Colon (tissue), 2 donors: Measurements from ENCODE around the gene UQCC5.

ENCODE experiments used
- FAIRE-seq: peaks from 2 replicates; lab custom pipeline; 2012; peaks lifted over from hg19 to GRCh38; lab: Jason Lieb, UNC
- donor health status: control.
- donor health status: control.

Gene UQCC5

GRCh38 chr3:52534281-52535183 is 1.9 kb upstream of the UQCC5 start:
- FAIRE-seq = no peak

GRCh38 chr3:52535411-52536111 is 844 bp upstream of the UQCC5 start:
- FAIRE-seq = no peak

GRCh38 chr3:52536112-52536368 is 365 bp upstream of the UQCC5 start:
- no peak for FAIRE-seq

GRCh38 chr3:52537165-52537620 is 788 bp downstream of the UQCC5 start:
- FAIRE-seq = no peak

- FAIRE-seq = no peak
Measured at GRCh38 chr3:52537726-52538421, 1.5 kb downstream of the UQCC5 start.

- no peak for FAIRE-seq
Measured at GRCh38 chr3:52539010-52539653, 2.7 kb downstream of the UQCC5 start.

GRCh38 chr3:52541050-52541449 is 4.6 kb downstream of the UQCC5 start:
- no peak for FAIRE-seq

GRCh38 chr3:52544937-52545336 is 8.5 kb downstream of the UQCC5 start:
- no peak for FAIRE-seq

- peak; percentile 18 for FAIRE-seq
Measured at GRCh38 chr3:52546111-52546901, 9.9 kb downstream of the UQCC5 start.

GRCh38 chr3:52547143-52547542 is 10.7 kb downstream of the UQCC5 start:
- no peak for FAIRE-seq

- FAIRE-seq = no peak
Measured at GRCh38 chr3:52551118-52551517, 14.7 kb downstream of the UQCC5 start.

- no peak for FAIRE-seq
Measured at GRCh38 chr3:52552089-52552488, 15.7 kb downstream of the UQCC5 start.

- no peak for FAIRE-seq
Measured at GRCh38 chr3:52554026-52554755, 17.8 kb downstream of the UQCC5 start.

GRCh38 chr3:52555056-52555455 is 18.7 kb downstream of the UQCC5 start:
- no peak for FAIRE-seq

- FAIRE-seq = no peak
Measured at GRCh38 chr3:52557011-52557960, 20.9 kb downstream of the UQCC5 start.

- FAIRE-seq = no peak
Measured at GRCh38 chr3:52558436-52558835, 22.0 kb downstream of the UQCC5 start.

GRCh38 chr3:52561028-52561747 is 24.8 kb downstream of the UQCC5 start:
- FAIRE-seq = no peak

- FAIRE-seq = no peak
Measured at GRCh38 chr3:52563984-52564383, 27.6 kb downstream of the UQCC5 start.

GRCh38 chr3:52568069-52568468 is 31.7 kb downstream of the UQCC5 start:
- FAIRE-seq = no peak
